HG03558 (cell line): ENCODE measurements around the gene PRADC1.
A peak's percentile ranks its signal among the peaks of the same experiment; 100 is the strongest.
"Not testable (repeated sequence)": the region's sequence is repeated elsewhere in the genome, so short reads cannot be mapped to it uniquely, and the experiment has no call there.

Experiments used
- ATAC-seq: cut with Tn5 transposase; IDR thresholded peaks from one replicate; pipeline ENCODE4 v1.9.1; 2021; ENCODE audit warnings: moderate number of reproducible peaks; ENCODE audit not compliant: unreplicated experiment; ENCODE audit errors: extremely low read depth

PRADC1 gene

DNA sequence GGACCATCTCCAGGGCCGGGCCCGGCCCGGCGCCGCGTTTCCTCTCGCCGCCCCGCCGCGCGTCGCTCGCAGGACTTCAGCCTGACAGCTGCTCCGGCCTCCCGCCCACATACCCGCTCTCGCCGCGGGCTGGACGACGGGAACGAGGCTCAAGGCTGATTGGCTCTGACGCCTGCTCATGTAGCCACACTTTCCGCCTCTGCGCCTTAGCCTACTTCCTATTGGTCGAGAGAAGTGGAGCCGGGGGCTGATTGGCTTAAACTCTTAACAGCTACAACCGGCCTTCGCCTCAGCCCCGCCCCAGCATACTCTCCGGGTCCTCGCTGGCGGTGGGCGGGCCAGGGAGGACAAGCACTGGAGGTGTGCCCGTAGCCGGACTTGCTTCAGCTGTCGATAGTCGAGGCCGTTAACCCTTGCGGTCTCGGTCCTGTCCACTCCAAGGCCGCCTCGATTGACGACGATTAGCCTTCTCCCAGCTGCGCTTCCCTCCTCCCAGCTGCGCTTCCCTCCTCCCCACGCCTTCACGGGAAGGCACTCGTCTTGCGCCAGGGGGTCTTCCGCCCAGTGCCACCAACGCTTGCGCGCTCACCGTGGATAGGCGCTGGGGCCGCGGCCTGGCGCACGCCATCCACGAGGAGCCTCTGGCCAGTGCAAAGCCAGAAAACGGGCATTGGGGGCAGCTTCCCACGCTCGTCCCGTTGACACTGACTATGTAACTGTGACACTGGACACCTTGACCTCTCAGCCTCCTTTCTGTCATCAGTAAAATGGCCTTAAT, at the start of gene PRADC1:
Gene PRADC1, minus strand, starts transcription at position 86 of the 778 bp plus-strand sequence. Its CDS starts 79 bp downstream, at position 7.
- peak; percentile 95 for ATAC-seq

DNA sequence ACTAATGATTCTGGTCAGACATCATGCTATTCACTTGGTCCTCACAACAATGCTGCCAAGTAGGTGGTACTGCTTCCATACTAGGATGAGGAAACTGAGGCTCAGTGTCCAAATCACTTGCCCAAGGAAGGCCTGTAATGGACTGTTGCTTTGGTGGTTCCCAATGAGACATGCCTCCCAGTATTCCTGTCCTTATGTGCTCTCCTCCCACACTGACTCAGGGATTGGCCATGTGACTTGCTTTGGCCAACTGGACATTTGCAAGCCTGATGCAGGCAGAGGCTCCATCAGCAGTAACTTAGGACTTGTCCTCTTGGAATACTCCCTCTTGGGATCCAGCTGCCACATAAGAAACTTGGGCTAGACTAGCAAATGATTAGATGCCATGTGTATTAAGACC, 48.2 kb upstream of the PRADC1 start:
- no peak for ATAC-seq

DNA sequence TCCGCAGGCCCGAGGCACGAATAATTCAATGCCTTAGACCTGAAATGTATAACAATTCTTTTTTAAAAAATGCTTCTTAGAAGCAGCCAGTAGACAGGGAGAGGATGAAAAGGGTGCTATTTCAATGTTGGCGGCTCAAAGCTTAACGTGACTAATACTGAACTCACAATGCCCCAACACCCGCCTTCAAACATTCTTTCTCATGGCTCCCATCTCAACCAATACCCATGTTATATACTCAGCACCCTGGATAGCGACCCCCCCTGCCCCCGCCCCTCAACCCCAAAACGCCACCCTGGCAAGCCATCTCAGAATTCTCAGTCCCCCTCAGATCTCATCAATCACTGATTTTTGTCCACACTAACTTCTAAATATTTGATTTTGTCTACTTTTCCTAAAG, 46.8 kb upstream of the PRADC1 start:
- no peak for ATAC-seq

DNA sequence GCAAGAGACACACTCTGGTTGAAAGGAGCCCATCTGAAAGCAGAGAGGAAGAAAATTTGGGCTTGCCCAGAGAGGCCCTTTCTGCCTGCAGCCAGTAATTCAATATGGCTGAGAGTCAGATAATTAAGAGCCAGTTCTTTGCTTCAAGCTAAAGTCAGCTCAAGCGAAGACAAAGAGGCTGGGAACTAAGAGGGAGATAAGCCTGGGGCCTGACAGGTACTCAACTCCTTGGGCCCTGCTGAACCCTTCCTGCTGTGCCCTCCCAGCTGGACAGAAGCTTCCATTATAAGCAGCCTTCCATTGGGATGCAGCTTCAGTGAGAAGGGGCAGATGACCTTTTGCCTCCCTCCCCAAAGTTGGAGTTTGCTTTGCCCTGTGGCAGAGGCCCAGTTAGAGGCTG, 39.2 kb upstream of the PRADC1 start:
- no peak for ATAC-seq

DNA sequence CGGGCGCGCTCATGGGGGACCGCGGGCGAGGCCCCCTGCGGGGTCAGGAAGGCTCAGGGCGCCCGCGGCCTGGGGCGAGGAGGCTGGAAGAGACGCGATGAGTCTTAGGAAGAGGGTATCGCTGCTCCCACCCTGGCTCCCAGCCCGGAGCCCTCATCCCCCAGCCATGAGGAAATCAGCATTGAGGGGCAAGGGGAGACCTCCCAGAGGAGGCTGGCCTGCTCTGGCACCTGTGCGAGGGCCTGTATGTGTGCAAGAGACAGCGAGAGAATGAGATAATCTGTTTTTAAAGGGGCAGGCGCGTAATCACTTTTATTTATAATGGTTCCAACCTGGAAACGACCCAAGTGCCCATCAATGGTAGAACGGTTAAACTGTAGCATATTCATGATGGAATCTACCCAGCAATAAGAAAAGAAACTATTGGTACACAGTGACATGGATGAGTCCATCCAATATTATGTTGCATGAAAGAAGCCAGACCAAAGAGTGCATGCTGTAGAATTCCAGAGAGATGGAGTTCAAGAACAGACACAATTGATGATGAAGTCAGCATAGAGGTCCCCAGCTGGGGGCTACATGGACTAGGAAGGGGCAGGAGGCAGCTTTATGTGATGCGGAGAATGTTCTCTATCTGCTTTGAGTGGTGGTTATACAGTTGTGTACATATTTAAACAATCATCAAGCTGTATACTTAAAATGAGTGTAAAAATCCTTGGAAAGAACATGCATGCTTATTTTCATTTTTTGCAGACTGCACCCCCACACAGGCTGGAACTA, 36.8 kb upstream of the PRADC1 start:
- no peak for ATAC-seq

DNA sequence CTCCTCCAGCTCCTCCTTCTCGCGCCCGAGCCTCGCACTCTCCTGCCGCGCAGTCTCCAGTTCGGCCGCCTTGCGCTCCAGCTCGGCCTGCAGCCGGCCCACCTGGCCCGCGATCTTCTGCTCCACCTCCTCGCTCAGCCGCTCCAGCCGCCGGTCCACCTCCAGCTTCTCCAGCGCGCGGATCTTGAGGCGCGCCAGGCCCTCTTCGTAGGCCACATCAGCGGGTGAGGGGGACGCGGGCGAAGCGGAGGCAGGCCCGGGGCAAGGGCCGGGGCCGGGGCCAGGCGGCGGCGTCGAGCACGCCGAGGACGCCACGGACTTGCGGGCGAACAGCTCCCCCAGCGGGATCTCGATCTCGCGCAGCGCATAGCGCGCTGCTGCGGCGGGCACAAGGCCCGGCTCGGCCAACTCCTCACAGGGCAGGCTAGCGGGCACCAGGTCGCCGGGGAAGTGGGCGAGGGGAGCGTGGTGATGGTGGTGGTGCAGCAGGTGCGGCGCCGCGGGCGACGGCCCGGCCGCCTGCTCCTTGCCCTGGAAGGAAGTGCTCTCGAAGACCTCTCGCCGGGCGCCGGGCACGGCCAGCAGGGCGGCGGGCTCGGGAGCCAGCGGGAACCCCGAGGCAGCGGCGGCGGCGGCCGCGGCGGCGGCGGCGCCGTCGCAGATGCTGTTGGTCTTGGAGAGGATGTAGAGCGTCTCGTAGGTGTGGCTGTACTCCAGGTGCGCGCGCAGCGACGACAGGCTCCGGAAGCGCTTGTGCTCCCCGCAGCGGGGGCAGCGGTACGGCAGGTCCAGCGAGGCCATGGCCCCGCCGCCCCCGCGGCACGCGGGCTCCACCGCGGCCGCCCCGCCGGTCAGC, 36.0 kb upstream of the PRADC1 start:
- ATAC-seq = no peak

DNA sequence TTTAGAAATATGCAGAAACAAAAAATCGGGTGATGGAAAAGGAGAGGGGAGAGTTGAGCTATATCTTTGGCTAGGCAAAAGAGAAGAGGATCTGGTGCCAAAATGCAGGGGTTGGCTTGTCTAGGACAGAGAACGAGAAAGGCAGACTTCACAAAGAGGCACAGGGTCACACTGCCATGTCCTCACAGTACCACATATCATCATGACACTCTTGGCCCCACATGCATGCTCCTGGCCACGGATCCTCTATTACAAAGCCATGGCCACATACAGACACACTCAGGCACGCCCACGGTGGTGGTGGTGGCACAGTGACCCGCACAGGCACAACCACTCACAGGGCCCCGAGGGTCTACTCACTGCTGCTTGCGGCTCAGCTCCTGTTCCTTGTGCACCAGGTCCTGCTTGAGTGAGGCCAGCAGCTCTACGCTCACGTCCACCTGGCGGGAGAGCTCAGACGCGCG, 35.4 kb upstream of the PRADC1 start:
- no peak for ATAC-seq

DNA sequence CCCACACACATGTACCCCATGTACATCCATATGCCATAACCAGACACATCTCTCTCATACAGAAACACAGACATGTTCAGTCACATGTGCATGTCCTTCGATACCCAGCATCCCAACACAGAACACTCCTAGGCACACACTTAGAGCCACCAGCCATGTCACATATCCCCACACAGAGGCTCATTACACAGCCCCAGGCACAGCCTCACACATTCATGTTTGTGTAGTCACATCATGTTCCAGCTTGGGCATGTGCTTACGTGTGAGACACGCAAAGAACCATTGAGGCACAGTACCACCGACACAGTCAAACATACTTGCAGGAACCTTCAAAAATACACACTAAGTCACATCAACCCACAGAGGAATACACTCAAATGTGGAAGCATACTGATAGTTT, 34.0 kb upstream of the PRADC1 start:
- no peak for ATAC-seq

DNA sequence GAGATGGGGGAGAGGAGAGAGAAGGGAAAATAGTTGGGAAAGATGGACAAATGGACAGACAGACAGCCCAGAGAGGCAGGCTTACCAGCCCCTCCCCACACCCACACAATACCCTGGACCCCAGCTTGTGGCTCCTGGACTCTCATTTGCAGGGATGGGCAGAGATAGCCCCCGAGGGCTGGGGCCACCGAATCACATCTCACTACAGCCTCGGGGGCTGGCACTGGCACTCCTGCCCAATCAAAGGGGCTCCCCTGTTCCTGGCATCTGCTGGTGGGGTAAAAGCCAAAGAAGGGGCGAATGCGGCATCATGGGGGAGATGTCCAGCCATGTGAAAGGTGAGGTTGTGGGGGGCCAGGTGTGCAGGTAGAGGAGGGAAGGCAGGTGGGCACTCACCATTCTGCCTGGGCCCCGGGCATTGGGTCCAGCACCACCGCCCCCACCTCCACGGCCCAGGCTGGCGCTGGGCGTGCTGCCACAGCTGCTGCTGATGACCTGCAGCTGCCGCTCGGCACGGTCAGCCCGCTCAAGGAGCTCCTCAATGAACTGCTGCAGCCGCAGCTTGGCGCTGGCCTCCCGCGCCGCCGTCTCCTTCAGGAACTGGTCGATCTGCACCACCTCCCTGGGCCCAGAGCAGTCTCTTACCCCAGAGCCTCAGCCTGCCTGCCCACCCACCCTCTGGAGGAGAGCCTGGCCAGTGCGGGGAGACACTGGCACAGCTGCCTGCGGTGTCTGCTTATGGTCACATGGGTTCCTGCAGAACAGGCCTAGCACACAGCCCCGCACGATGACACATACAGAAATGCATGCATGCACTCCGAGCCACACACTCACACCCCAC, 33.2 kb upstream of the PRADC1 start:
- no peak for ATAC-seq

DNA sequence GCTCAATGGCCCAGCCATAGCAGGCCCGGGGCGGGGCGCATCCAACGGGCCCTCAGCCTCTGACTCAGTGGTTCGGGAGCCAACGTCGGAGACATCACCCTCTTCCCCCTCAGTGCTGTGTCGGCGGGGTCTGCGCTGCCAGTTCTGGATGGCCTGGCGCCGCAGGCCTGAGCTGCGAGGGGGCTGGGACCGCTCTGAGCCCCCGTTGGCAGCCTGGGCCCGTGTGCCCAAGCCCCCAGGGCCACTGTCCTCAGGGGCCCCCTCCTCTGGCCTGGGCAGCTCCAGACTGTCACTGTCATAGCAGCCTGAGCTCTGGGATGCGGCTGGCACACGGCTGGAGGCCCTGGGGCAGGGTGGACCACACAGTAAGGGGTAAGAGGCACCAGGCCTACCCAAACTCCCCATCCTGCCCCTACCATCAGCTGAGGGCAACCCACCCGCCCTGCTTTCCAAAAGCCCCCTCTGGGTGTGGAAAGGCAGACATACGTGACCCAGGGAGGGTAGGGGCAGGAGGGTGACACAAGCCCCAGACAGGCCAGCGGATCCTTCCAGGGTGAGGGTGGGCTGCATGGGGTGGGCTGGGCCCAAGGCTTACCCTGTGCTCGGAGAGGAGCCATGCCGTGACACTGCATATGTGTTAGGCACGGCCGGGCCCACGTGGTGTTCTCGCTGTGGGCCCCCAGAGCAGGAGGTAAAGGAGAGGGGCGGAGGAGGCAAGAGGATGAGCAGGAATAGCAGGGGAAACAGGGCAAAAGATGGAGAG, 32.4 kb upstream of the PRADC1 start:
- no peak for ATAC-seq

DNA sequence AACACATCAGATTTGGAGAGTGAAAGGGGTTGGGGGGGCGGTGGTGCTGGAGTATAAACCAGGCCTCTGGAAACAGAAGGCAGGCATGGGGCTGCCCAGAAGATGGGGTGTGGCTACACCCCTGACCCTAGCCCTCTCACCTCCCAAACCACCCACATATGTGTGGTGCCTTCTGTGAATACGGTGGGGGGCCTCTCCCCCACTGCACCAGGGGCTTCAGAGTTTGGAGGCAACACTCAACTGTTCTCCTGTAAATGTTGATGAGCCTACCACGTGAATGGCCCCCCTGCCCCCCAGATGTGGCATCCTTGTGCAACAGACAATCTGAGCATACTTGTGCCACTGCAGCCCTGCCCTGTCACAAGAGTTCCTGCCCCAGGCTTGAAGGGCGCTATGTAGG, 31.7 kb upstream of the PRADC1 start:
- ATAC-seq = no peak

DNA sequence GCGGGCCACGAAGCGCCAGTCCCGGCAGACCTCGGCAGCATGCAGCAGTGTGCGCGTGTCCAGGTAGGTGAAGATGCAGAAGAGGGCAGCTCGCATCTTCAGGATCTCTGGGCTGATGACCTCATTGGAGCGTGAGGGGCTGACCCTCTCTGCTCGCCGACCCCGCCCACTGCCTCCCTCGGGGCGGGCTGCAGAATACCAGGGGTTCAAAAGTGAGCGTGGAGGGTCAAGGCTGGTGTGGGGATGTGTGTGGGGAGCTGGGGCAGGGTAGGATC, 31.2 kb upstream of the PRADC1 start:
- ATAC-seq = no peak

DNA sequence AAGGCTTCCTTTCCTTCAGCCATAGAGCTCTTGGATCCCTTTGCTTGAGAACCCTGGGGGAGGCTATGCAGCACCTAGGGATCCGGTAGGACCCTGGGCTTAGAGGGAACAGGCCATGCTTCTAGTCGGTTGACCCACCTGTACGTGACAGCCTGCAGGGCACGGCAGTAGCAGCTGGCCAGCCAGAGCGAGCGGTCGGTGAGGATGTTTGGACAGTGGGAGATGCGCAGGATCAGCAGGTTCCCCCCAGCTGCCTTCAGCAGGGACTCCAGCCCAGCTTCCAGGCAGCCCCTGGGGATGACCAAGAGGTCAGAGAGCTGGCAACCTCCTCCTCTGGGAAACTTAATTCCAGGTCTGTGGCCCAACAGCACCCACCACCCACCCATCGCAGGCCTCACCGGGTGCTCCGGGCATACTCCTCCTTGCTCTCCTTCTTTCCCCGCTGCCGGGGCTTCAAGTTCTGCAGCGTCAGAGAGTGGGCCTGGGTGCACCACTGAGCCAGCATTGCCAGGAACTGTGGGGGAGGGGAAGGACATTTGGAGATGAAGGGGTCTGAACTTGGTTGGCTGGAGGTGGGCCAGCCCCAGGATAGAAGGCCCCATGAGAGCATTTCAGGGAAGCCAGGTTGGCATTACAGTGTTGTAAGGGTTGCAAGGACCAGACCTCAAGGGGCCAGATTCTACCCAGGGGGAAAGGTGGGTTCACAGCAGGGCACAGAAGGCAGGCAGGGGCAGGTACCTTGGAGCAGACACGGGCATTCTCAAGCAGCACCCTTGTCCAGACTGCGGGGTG, 30.7 kb upstream of the PRADC1 start:
- no peak for ATAC-seq

DNA sequence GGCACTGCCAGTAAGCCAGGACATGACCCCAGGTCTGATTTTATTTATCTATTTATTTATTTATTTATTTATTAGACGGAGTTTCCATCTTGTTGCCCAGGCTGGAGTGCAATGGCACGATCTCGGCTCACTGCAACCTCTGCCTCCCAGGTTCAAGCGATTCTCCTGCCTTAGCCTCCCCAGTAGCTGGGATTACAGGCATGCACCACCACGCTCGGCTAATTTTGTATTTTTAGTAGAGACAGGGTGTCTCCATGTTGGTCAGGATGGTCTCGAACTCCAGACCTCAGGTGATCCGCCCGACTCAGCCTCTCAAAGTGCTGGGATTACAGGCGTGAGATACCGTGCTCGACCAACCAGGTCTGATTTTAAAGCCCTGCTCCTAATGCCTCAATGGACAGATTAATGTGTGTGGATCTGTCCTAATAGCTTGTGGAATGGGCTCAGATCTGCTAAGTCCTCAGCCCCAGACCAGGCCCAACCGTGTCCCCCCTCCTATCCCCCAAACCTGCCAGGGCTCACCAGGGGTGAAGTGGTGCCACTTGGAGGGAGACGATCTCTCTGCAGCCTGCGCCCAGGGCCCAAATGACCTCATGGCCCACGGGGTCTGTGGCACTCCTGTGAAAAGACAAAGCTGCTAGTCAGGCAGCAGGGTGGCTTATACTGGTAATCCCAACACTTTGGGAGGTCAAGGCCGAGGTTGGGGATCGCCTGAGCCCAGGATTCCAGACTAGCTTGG, 29.8 kb upstream of the PRADC1 start:
- ATAC-seq = not testable (repeated sequence)

DNA sequence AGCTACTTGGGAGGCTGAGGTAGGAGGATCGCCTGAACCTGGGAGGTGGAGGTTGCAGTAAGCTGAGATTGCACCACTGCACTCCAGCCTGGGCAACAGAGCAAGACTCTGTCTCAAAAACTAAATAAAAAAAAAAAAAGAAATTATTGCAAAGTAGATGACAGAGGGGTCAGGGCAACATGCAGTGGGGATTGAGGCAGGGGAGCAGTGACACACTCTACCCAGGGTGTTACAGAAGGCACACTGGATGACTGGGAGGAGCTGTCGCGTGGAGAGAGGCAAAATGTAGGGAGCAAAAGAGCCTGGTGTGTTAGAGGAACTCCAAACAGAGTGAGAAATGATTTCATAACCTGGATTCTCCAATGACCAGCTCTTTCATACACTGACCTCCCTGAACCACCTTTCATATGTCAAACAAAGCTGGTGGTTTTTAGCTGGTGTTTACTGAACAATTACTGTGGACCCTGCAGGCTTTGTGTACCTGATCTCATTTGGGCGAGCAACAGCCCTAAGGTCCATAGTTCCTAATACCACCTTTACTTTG, 29.1 kb upstream of the PRADC1 start:
- ATAC-seq = no peak

DNA sequence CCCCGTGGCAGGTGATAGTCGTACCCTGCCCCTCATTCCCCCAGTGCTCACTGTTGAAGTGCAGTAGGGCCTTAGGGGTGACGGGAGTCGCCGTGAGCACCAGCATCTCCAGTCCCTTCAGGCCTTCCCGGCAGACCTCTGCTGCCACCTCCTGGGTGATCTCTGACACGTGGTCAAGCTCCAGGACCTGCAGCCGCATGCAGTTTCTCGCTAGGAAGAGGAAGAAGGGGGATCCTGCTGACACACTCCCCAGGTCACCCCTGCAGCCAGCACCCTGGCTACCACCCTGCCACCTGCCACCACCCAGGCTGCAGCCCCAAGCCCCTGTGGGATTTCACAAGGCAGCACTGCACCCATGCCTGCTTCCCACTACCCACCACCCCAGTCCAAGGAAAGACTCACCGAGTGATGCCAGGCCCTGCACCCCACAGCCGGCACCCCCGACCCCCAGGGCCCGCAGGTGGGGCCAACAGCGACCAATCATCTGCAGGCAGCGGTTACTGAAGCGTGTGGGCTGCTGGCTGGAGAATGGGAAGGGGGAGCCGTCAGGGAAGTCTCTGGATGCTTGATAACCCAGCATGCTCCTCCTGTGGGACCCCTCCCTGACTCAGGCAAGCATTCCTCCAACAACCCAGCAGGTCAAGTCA, 27.4 kb upstream of the PRADC1 start:
- no peak for ATAC-seq

DNA sequence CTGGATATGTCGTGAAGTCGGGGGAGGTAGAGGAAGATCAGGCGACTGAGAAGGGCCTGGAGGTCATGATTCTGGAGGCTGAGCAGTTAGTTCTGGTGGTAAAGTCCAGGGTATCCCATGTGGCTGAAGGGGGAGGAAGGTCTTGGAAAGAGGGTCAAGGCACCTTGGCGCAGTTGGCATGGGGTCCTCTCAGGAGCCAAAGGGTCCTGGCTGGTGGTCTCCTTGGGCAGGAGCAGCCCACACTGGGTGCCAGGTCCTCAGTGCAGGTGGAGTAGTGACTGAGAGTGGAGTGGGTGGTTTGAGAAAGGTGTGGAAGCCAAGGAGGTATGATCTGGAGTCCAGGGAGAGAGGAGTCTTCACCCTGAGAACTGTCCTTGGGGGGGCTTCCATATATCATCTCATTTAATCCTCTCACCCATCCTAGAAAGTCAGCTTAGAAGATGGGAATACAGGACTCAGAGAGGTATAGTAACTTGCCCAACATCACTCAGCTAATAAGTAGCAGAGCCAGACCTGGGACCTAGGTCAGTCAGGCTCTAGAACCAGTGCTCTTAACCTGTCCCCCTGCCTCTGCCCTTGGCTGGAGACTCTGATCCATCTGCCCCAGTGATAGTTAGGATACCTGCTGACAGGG, 26.8 kb upstream of the PRADC1 start:
- no peak for ATAC-seq
